GM10266 (cell line): Measurements from ENCODE around the gene RNLS.
"Not testable (repeated sequence)": the region's sequence is repeated elsewhere in the genome, so short reads cannot be mapped to it uniquely, and the experiment has no call there.

ENCODE experiments used
- DNase-seq: peaks from one replicate; pipeline ENCODE4 v3.0.0; 2012; ENCODE audit errors: extremely low spot score
- CTCF ChIP-seq: IDR thresholded peaks from 2 replicates; pipeline ENCODE4 v1.5.1; 2012; ENCODE audit warnings: mild to moderate bottlenecking, low read depth; ENCODE audit not compliant: control insufficient read depth, insufficient read depth; ENCODE audit errors: missing control alignments

RNLS gene

GRCh38 chr10:88372051-88372715, 210.9 kb downstream of the RNLS start:
- TF ChIP-seq CTCF: no peak
- no peak for DNase-seq

- no peak for TF ChIP-seq CTCF
- no peak for DNase-seq
Measured at GRCh38 chr10:88370713-88371112, 212.4 kb downstream of the RNLS start.

- TF ChIP-seq CTCF: no peak
- DNase-seq: no peak
Measured at GRCh38 chr10:88366772-88367171, 216.3 kb downstream of the RNLS start.

- DNase-seq: no peak
- no peak for TF ChIP-seq CTCF
Measured at GRCh38 chr10:88361995-88362807, 220.9 kb downstream of the RNLS start.

- DNase-seq: no peak
- TF ChIP-seq CTCF: no peak
Measured at GRCh38 chr10:88361494-88361893, 221.6 kb downstream of the RNLS start.

- DNase-seq: not testable (repeated sequence)
Measured at GRCh38 chr10:88355750-88356149, 227.4 kb downstream of the RNLS start.

- no peak for DNase-seq
Measured at GRCh38 chr10:88347597-88348304, 235.4 kb downstream of the RNLS start.

More at GRCh38 chr10:88347597-88348304, 235.4 kb downstream of the RNLS start:
- TF ChIP-seq CTCF: no peak
